Neuron (in vitro differentiated cells): Measurements from ENCODE around the gene RALGPS2.

Experiments used
- H2AFZ ChIP-seq: one replicate; pipeline ENCODE4 v1.6.1; 2013; ENCODE audit warnings: low read depth, mild to moderate bottlenecking, inconsistent platforms, low read length, moderate library complexity
- H3K27me3 ChIP-seq: one replicate; pipeline ENCODE4 v1.6.1; 2013; ENCODE audit warnings: low read length; ENCODE audit not compliant: insufficient read depth
- H3K36me3 ChIP-seq: one replicate; pipeline ENCODE4 v1.6.1; 2013; ENCODE audit warnings: low read length; ENCODE audit not compliant: insufficient read depth
- H3K4me1 ChIP-seq: one replicate; pipeline ENCODE4 v1.6.1; 2013; ENCODE audit warnings: low read length; ENCODE audit not compliant: insufficient read depth
- H3K4me3 ChIP-seq: 2 replicates; pipeline ENCODE4 v1.5.1; 2013; ENCODE audit warnings: mild to moderate bottlenecking, low read length, moderate library complexity
- H3K9me3 ChIP-seq: one replicate; pipeline ENCODE4 v1.6.1; 2013; ENCODE audit warnings: low read length

Gene RALGPS2

DNA sequence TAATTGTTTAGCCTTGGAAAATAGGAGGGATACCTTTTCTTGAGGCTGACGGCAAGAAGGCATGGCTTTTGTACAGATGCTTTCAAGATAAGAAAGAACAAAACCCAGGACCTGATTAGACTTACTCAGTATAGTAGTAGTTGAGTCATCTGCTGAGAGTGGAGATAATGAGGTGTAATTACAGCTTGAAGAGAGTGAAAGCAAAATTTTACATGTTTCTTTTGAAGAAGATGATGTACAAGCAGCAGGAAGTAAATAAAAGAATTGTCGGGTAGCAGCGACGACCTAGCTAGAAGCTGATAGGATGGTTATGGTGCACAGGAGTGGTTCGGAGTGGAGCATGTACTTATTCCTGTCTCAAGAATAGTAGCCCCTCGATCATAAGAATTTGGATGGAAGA is 139.3 kb downstream of the RALGPS2 start:
- Histone ChIP-seq H3K27me3 (no peaks in the 10 kb centered on the region), H3K9me3 (no peaks in the 10 kb centered on the region), H3K36me3 (peaks cover 2% of the 10 kb centered on the region), H2AFZ (no peak overlapping the region), H3K4me1 (peaks cover 5% of the 10 kb centered on the region), H3K4me3 (no peak overlapping the region)

GRCh38 chr1:178867670-178868069 is 142.6 kb downstream of the RALGPS2 start:
- H3K9me3 ChIP-seq = no peaks in the 10 kb centered on the region
- no peak overlapping the region for H2AFZ ChIP-seq
- H3K4me3 ChIP-seq = no peak overlapping the region
- H3K27me3 ChIP-seq = no peaks in the 10 kb centered on the region
- peaks cover 25% of the 10 kb centered on the region for H3K4me1 ChIP-seq
- peaks cover 2% of the 10 kb centered on the region for H3K36me3 ChIP-seq

GRCh38 chr1:178868706-178869105 is 143.7 kb downstream of the RALGPS2 start:
- H3K9me3 ChIP-seq = no peaks in the 10 kb centered on the region
- peaks cover 2% of the 10 kb centered on the region for H3K36me3 ChIP-seq
- peaks cover 25% of the 10 kb centered on the region for H3K4me1 ChIP-seq
- no peak overlapping the region for H2AFZ ChIP-seq
- no peaks in the 10 kb centered on the region for H3K27me3 ChIP-seq
- no peak overlapping the region for H3K4me3 ChIP-seq

- Histone ChIP-seq H3K36me3 (peaks cover 2% of the 10 kb centered on the region), H3K4me3 (no peak overlapping the region)
Observed at GRCh38 chr1:178869119-178869697, 144.2 kb downstream of the RALGPS2 start.

GRCh38 chr1:178870221-178870620 is 145.2 kb downstream of the RALGPS2 start:
- peaks cover 25% of the 10 kb centered on the region for H3K4me1 ChIP-seq

More at GRCh38 chr1:178869119-178869697, 144.2 kb downstream of the RALGPS2 start:
- H3K4me1 ChIP-seq = peaks cover 25% of the 10 kb centered on the region
- no peaks in the 10 kb centered on the region for H3K27me3 ChIP-seq
- no peak overlapping the region for H2AFZ ChIP-seq
- no peaks in the 10 kb centered on the region for H3K9me3 ChIP-seq

GRCh38 chr1:178870944-178871343 is 145.9 kb downstream of the RALGPS2 start, which contains the start of gene ANGPTL1:
Gene ANGPTL1 (minus strand): TSS chr1:178871077. CDS start chr1:178865776, 5,301 bp downstream.
- Histone ChIP-seq H3K27me3 (no peaks in the 10 kb centered on the region), H3K4me3 (no peak within 1 kb of the TSS), H2AFZ (no peak within 1 kb of the TSS), H3K36me3 (no peaks in the 10 kb centered on the region), H3K9me3 (no peaks in the 10 kb centered on the region), H3K4me1 (peaks cover 25% of the 10 kb centered on the region)

More at GRCh38 chr1:178870221-178870620, 145.2 kb downstream of the RALGPS2 start:
- Histone ChIP-seq H3K27me3 (no peaks in the 10 kb centered on the region), H3K36me3 (no peaks in the 10 kb centered on the region), H3K4me3 (no peak overlapping the region), H2AFZ (no peak overlapping the region), H3K9me3 (no peaks in the 10 kb centered on the region)

DNA sequence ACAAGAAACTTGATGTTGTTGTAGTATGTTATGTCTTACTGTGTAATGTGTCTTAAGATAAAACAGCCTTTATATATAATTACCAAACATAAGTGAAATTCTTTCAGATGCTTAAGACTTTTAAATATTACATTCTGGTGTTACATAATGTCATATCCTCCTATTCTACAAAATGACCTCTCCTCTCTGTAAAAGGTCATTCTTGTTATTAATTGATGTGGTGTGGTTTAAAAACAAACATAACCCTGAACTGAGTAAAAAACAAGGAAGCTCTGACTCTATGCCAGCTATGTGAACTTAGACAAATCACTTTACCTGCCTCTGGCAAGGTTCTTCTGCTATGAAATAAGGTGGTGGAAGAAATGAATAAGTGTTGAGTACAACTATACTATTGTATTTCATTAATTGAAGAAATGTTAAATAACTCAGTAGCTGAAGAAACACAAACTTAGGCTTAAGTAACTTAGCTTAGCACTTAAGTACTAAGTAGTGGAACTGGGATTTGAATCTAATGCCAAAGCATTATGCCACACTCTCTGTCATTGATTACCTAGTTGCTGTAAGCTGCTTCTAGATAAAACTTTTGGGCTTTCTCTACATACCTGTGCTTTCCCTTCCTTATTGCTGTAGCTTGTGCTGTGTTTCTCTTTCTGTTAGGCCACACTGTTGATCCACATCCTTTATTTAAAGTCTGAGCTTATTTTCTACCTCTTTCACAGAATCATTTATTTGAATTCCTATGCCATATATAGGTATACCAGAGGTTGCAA is 146.7 kb downstream of the RALGPS2 start:
- no peaks in the 10 kb centered on the region for H3K36me3 ChIP-seq

DNA sequence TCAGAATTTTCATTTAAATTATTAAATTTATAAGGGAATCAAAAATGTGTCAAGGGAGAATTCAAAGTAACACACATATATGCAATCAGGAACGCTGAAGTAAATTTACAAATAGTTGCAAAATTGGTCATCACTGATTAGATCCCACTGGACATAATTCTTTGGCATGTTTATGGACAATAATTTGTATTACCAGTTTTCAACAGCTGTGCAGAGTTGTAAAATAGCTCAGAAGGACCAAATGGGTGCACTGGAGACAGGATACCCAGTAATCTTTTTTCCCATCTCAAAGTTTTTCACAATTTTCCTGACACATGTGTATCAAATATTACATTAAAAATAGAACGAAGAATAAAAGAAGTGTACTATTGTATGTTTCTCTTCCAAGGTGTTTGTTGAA is 149.9 kb downstream of the RALGPS2 start:
- Histone ChIP-seq H3K36me3 (no peaks in the 10 kb centered on the region), H3K4me1 (peaks cover 14% of the 10 kb centered on the region), H3K9me3 (no peaks in the 10 kb centered on the region), H3K4me3 (no peak overlapping the region), H2AFZ (no peak overlapping the region), H3K27me3 (no peaks in the 10 kb centered on the region)

More for the DNA sequence above, 146.7 kb downstream of the RALGPS2 start:
- H3K4me3 ChIP-seq = no peak overlapping the region
- no peak overlapping the region for H2AFZ ChIP-seq
- no peaks in the 10 kb centered on the region for H3K27me3 ChIP-seq
- peaks cover 25% of the 10 kb centered on the region for H3K4me1 ChIP-seq
- H3K9me3 ChIP-seq = no peaks in the 10 kb centered on the region

DNA sequence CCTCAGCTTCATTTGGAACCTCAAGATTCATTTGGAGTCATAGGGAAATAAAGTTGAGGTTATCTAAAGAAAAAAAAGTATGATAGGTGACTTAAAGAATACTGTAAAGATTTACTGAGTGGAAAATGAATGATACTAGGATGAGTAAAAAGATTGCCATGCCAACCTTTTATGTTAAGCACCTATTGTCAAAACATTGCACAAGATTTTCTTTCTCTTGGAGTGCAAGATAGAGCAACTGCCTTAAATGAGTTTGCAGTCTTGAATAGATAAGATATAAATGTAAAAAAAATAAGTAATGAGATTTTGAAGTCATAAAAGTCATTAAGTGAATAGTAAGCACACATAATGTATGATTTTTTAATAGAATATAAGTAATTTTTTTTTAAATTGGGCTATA is 150.9 kb downstream of the RALGPS2 start:
- H3K9me3 ChIP-seq = no peaks in the 10 kb centered on the region
- peaks cover 5% of the 10 kb centered on the region for H3K4me1 ChIP-seq

GRCh38 chr1:178877896-178878295 is 152.9 kb downstream of the RALGPS2 start:
- no peaks in the 10 kb centered on the region for H3K27me3 ChIP-seq
- H3K4me1 ChIP-seq = no peaks in the 10 kb centered on the region

More for the DNA sequence above, 150.9 kb downstream of the RALGPS2 start:
- Histone ChIP-seq H2AFZ (no peak overlapping the region), H3K27me3 (no peaks in the 10 kb centered on the region), H3K4me3 (no peak overlapping the region), H3K36me3 (no peaks in the 10 kb centered on the region)

DNA sequence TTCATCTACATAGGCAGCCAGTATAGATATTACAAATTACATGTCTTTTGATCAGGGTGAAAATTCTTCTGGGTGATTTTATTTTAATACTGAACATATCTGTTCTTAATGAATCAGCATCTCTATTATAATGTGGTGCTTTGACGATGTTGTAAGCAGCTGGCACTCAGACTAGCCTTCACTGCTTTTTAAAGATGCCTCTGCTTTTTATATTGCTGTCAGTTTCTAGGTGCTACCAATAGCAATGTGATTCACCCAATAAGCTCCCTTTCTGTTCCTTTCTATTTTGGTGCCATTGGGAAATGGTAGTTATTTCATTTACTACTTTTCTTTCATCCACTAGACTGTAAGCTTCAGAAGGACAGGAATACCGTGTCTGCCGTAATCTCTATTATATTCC is 156.9 kb downstream of the RALGPS2 start:
- Histone ChIP-seq H3K4me3 (no peak overlapping the region), H3K9me3 (no peaks in the 10 kb centered on the region), H3K36me3 (peaks cover 23% of the 10 kb centered on the region)

More at GRCh38 chr1:178877896-178878295, 152.9 kb downstream of the RALGPS2 start:
- H2AFZ ChIP-seq = no peak overlapping the region
- H3K4me3 ChIP-seq = no peak overlapping the region
- H3K9me3 ChIP-seq = no peaks in the 10 kb centered on the region
- no peaks in the 10 kb centered on the region for H3K36me3 ChIP-seq

GRCh38 chr1:178885869-178886268 is 160.8 kb downstream of the RALGPS2 start:
- Histone ChIP-seq H3K4me3 (no peak overlapping the region), H3K4me1 (no peaks in the 10 kb centered on the region), H2AFZ (no peak overlapping the region), H3K9me3 (no peaks in the 10 kb centered on the region), H3K27me3 (no peaks in the 10 kb centered on the region), H3K36me3 (peaks cover 45% of the 10 kb centered on the region)

More for the DNA sequence above, 156.9 kb downstream of the RALGPS2 start:
- H3K4me1 ChIP-seq = no peaks in the 10 kb centered on the region
- no peak overlapping the region for H2AFZ ChIP-seq
- no peaks in the 10 kb centered on the region for H3K27me3 ChIP-seq

- H3K36me3 ChIP-seq = peaks cover 45% of the 10 kb centered on the region
- H3K9me3 ChIP-seq = no peaks in the 10 kb centered on the region
- no peaks in the 10 kb centered on the region for H3K4me1 ChIP-seq
Observed at GRCh38 chr1:178886551-178886950, 161.5 kb downstream of the RALGPS2 start.

More at GRCh38 chr1:178886551-178886950, 161.5 kb downstream of the RALGPS2 start:
- no peak overlapping the region for H2AFZ ChIP-seq
- H3K27me3 ChIP-seq = no peaks in the 10 kb centered on the region
- no peak overlapping the region for H3K4me3 ChIP-seq
